IPS DF 19.7 (cell line): Measurements from ENCODE around the gene OLR1.
A peak's percentile ranks its signal among the peaks of the same experiment; 100 is the strongest.
"Not testable (repeated sequence)": the region's sequence is repeated elsewhere in the genome, so short reads cannot be mapped to it uniquely, and the experiment has no call there.

Source experiments
- DNase-seq: peaks from one replicate; pipeline ENCODE4 v3.0.0-alpha.2; 2013; ENCODE audit warnings: low read depth, low spot score

Gene OLR1

DNA sequence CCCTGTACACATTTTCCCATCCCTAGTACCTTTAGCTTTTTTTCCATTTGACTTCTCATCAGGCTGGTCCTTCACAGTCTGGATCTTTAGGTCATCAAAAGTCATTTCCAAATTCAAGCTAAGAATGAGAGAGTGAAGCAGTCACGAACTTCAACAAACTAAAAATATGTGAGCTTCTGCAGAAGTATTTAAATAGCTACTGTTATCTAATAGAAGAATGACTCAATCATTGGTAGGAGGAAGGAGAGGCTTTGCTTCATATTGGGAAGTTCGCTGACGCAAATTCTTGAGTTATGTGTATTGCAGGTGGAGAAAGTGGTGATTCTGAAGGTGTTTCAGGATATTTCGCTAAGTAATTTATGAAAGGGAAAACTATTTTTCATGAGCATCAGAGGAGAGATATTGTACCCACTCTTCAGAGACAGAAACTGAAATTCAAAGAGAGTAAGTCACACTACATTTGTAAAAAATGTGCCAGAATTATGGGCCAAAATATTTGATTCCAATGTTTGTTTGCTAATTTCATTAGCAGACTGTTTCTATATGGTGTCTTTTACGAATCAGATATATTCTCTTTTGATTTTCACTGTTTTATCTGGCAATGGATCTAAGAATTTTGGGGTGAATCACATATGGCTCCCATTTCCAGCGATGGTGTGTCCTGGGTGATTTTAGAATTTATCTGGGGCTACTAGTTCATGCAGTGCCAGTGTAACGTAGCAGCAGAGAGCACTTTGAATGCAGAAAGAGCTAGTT, at the start of gene OLR1:
Gene OLR1 (minus strand): TSS at position 160 of the 756 bp plus-strand sequence. CDS start 55 bp downstream, at position 105.
- DNase-seq, result no peak

DNA sequence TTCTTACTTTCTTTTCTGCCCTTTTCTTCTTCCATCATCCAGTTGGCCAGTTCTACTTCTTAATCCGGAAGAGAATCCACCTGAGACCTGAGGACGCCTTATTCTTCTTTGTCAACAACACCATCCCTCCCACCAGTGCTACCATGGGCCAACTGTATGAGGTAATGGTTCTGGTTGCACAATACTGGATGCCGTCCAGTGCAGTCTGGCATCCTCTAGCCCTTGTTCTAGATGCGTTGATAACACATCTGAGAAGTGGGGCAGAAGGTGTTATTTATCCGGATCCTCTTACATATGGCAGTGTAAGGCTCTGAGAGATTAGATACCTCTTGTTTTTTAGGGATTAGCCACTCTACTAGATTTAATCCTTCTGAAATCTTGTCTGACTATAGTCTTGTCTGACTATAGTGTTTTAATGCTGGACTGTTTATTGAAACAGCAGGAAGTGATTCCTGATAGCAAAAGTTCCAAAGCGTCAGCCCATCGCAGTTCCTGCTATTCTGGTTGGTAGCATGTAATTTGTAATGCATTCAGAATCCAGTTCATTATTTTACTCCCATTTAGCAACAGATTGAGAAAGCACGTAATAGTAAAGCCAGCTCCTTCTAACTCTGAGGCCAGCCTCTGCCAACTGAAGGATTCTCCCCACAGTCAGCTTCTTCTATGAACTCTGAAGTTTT, 48.6 kb upstream of the OLR1 start:
- no peak for DNase-seq

DNA sequence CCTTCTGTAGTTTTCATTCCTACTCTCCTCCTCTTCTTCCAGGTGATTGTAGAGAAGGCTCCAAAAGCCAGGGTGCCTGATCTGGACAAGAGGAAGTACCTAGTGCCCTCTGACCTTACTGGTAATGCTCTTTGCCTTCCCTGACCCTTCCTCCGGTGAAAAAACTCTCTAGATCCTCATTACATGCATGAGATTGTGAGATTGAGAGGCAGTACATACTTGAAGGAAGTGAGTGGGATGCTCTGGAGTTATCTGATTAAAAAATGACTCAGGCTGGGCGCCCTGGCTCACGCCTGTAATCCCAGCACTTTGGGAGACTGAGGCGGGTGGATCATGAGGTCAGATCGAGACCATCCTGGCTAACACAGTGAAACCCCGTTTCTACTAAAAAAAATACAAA, 46.1 kb upstream of the OLR1 start:
- DNase-seq, result no peak

DNA sequence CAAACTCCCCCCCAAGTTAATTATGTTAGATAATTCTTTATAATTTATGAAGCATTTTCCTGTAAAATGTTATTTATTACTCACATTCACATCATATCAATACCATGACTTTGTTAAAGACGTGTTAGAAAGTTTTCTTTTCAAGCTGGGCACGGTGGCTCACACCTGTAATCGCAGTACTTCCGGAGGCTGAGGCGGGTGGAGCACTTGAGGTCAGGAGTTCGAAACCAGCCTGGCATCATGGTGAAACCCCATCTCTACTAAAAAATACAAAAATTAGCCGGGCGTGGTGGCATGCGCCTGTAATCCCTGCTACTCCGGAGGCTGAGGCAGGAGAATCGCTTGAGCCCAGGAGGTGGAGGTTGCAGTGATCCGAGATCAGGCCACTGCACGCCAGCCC, 44.0 kb upstream of the OLR1 start:
- not testable (repeated sequence) for DNase-seq

DNA sequence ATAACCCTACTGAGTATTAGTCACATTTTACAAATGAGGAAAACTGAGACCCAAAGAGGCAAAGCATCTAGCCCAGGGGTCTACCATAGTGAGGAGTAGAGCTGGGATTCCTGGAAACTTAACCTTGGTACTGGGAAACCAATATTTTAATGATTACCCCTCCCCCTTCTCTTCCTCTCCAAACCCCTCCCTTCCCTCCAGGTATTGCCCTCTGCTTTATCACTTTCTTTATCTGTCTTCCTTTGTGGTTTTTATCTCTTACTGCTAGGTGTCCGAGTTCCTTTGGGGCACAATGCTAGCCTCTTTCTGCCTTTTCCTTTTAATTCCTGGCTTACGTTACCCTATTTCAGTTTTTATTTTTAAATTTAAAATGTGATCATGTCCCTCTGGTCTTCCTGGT, 43.5 kb upstream of the OLR1 start:
- DNase-seq, result no peak

DNA sequence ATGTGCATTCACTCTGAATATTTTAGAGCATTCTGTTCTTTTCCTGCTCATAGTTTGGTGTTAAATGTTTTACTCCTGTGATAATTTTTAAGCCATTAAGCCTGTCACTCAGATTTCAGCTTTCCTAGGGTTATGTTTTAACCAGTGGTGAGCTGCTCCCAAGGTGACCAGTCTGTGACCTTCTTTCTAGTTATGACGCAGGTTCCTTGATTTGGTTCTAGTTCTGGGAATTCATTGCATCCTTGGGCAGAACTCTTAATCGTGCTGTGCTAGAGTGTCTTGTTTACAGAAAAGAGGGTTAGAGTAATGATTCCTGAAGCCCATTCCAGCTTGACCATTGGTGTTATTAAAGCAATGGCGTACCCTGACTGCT, 42.9 kb upstream of the OLR1 start:
- no peak for DNase-seq

- no peak for DNase-seq
Measured at GRCh38 chr12:10214136-10214894, 42.4 kb upstream of the OLR1 start.

- no peak for DNase-seq
Measured at GRCh38 chr12:10213168-10214135, 41.5 kb upstream of the OLR1 start.

DNA sequence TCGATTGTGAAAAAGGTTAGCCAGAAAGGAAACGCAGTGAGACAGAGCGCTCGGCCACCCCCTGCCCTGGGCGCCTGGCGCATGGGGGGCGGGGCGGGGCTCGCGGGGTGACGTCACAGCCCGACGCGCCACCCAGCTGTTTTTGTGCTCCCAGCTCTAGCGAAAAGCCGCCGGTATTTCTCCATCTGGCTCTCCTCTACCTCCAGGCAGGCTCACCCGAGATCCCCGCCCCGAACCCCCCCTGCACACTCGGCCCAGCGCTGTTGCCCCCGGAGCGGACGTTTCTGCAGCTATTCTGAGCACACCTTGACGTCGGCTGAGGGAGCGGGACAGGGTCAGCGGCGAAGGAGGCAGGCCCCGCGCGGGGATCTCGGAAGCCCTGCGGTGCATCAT, 40.8 kb upstream of the OLR1 start, which contains the start of gene GABARAPL1:
Gene GABARAPL1 (plus strand): TSS at position 139 of the 393 bp plus-strand sequence. CDS start 253 bp downstream, at position 392.
- no peak for DNase-seq

DNA sequence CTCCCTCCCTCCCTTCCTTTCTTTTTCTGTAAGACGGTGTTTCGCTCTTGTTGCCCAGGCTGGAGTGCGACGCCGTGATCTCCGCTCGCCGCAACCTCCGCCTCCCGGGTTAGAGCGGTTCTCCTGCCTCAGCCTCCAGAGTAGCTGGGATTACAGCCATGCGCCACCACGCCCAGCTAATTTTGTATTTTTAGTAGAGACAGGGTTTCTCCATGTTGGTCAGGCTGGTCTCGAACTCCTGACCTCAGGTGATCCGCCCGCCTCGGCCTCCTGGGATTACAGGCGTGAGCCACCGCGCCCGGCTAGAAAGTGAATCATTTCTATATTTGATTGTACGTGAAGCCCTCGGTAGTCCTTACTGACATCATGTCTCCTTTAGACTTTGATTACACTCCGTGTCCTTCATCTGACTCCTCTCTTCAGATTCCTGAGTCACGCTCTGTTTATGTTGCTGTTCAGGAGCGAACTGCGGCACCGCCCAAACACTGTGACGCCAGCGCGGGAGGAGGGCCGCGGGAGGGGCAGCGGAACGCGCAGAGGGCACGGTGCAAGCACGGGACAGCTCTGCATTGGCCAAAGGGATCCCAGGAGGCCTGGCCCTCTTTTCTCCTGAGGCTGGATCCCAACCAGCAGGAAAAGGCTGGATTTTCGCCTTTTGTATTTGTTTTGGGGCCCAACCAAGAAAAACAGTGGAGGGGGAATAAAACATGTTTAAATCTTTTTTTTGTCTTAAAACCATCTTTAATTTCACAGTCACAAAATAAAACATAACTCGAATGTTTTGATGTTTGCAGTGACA, 40.2 kb upstream of the OLR1 start:
- DNase-seq, result peak; percentile 78

GRCh38 chr12:10211101-10211939, 39.4 kb upstream of the OLR1 start:
- no peak for DNase-seq

- no peak for DNase-seq
Measured at GRCh38 chr12:10210225-10210624, 38.3 kb upstream of the OLR1 start.

DNA sequence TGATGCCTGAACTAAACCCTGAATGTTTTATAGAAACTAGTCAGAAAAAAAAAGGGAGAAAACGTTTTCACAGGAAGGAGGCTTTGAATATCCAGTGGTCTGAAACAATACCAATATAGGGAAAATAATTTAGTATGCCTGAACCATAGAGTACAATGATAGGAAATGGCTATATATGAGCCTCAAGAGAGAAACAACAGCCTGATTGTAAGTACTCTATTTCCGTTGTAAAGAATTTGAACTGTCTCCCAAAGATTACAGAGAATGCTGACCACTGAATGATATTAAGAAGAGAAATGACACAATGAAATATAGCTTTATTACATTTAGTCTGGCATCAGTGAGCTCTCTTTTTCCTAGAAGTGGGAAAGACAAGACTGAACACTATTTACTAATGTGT, 35.2 kb upstream of the OLR1 start:
- DNase-seq, result no peak

- no peak for DNase-seq
Measured at GRCh38 chr12:10205220-10205807, 33.4 kb upstream of the OLR1 start.

GRCh38 chr12:10204495-10204894, 32.6 kb upstream of the OLR1 start:
- not testable (repeated sequence) for DNase-seq

DNA sequence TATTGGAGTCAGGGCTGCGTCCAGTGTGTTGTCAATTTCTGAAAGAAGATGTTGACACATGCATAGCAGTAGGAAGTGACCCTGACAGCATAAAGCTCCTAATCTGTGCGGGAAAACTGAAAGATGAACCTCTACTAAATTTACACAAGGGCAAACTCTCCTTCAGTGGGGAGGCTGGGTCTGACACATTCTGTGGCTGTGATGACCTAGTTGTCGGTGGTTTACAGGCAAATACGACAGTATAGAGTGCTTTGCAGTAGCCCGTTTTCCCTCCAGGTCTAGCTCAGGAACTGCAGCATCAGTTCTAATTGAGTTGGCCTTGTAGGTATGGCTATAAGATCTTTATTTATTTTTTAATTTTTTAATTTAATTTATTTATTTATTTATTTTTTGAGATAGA, 25.9 kb upstream of the OLR1 start:
- DNase-seq, result no peak

DNA sequence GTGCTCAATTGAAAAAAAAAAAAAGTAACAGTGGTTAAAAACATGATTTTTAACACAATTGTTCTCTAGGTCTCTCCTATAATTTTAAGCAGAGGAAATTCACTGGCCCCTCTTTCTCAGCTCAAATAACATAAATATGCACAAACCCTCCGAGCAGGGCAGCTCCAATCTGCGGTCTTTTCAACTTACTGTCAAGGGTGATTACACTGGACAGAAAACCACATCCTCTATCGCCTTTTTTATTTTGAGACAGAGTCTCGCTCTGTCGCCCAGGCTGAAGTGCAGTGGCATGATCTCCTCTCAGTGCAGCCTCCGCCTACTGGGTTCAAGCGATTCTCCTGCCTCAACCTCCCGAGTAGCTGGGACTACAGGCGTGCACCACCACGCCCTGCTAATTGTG, 24.3 kb upstream of the OLR1 start:
- DNase-seq, result no peak

GRCh38 chr12:10194160-10194670, 22.3 kb upstream of the OLR1 start:
- no peak for DNase-seq

- DNase-seq, result no peak
Measured at GRCh38 chr12:10191865-10192264, 19.9 kb upstream of the OLR1 start.
